ENCODE measurements around the gene HOXC12. TPM values are rescaled to one million over a fixed set of nuclear protein-coding genes. Genes with fewer than 3 reads are reported as not detected.

HOXC12 gene
- total and polyA plus RNA-seq, 2 donors (not counting 1 experiment from before 2014, with no cell fraction given) = not detected

DNA sequence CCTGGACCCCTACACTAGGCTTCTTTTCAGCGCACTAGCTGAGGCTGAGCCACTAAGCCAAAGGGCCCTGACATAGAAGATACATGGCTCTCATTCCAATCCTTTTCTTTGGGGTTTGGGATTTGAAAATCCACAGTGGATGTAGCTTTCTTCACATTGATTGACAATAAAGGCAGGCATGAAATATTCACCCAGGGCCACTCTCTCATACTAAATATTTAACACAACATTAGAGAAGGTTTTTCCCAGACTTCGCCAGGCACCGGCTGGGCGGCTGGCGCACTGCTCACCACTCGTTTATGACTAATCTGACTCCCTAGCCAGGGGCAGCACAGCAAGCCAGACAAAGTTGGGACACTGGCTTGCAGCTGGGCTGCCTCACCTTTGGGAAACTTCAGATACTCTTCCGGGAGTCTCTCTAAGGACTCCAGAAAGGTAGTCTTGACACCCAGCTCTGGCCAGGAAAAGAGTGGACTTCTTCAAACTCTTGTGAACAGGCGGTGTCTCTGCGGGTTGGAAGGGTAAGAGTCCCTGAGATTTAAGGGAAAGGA, 17.5 kb downstream of the HOXC12 start:
- H3K9ac ChIP-seq (ENCODE audit: low read length) = no peak overlapping the region
- no peak overlapping the region for H3K4me2 ChIP-seq (replicated peaks; ENCODE audit: low read depth, low read length, poor library complexity, severe bottlenecking)
- ChIA-PET POLR2A (no interaction called here), CTCF (interaction anchor here (1.3 kb wide), 1 partner anchor 43 kb away, joined by 3 read pairs; no protein-coding TSS in a partner anchor)
- peaks cover 0 to 99% (median 88%) of the 10 kb centered on the region in 4 experiments for H3K27me3 ChIP-seq (replicated peaks in 1 of 4; ENCODE audit: control extremely low read depth in 1 of 4, control insufficient read depth in 3 of 4, insufficient read depth in 4 of 4, low read length in 3 of 4)
- intact Hi-C loops (cut with micrococcal nuclease) = no loop called here
- H3K27ac ChIP-seq (ENCODE audit: low read length in 2 of 2) = no peak overlapping the region
- H3K27me3 Mint-ChIP-seq = peaks cover 88% of the 10 kb centered on the region
- H3K9me3 Mint-ChIP-seq (ENCODE audit: insufficient read depth) = peaks cover 2% of the 10 kb centered on the region
- DNase-seq (no peak), ATAC-seq (ENCODE audit: low read depth) (no peak)
- peaks cover 20 to 50% of the 10 kb centered on the region in 2 donors for H3K4me1 ChIP-seq (ENCODE audit: control insufficient read depth in 2 of 2, insufficient read depth in 2 of 2, low read length in 2 of 2)
- H3K4me1 Mint-ChIP-seq = peaks cover 21% of the 10 kb centered on the region
- H4K20me1 ChIP-seq (ENCODE audit: control insufficient read depth, insufficient read depth, low read length, poor library complexity, severe bottlenecking) = no peaks in the 10 kb centered on the region
- no peaks in the 10 kb centered on the region for H3K79me2 ChIP-seq (ENCODE audit: control insufficient read depth, insufficient read depth, low read length)
- peak overlapping the region; percentile 56 for H3K27ac Mint-ChIP-seq
- no peak overlapping the region for H2AFZ ChIP-seq (ENCODE audit: insufficient read depth, low read depth, low read length, poor library complexity, severe bottlenecking)
- no peak overlapping the region for H3K4me3 ChIP-seq (ENCODE audit: control extremely low read depth in 1 of 5, extremely low read depth in 1 of 5, insufficient read depth in 1 of 5, low read depth in 2 of 5, low read length in 4 of 5)
- no peak overlapping the region for H3K4me3 Mint-ChIP-seq
- WGBS (ENCODE audit: insufficient coverage) = 36% methylated on average over 6 of the region's 9 CpGs
- H3K9me3 ChIP-seq (ENCODE audit: control extremely low read depth in 1 of 3, control insufficient read depth in 2 of 3, insufficient read depth in 1 of 3, low read length in 2 of 3) = peaks cover 0 to 73% (median 13%) of the 10 kb centered on the region in 3 donors
- TF ChIP-seq CTCF (IDR thresholded peaks at IDR 0.05) = no peak
- TF ChIP-seq EZH2 (IDR thresholded peaks at IDR 0.05; ENCODE audit: borderline replicate concordance, insufficient read depth, low read depth, low read length, poor library complexity, severe bottlenecking) = no peak
- no peaks in the 10 kb centered on the region for H3K36me3 ChIP-seq (replicated peaks in 1 of 2; ENCODE audit: control extremely low read depth in 1 of 2, control insufficient read depth in 1 of 2, extremely low read depth in 1 of 2, insufficient read depth in 2 of 2, low read length in 1 of 2)

- ChIA-PET CTCF (interaction anchor here (1.0 to 1.3 kb wide), 2 partner anchors 43 to 229 kb away, joined by 3 read pairs; no protein-coding TSS in a partner anchor), POLR2A (no interaction called here)
- intact Hi-C loops (cut with micrococcal nuclease) = no loop called here
- Histone ChIP-seq H3K9me3 (ENCODE audit: control extremely low read depth in 1 of 3, control insufficient read depth in 2 of 3, insufficient read depth in 1 of 3, low read length in 2 of 3) (peaks cover 0 to 69% (median 13%) of the 10 kb centered on the region in 3 donors), H3K79me2 (ENCODE audit: control insufficient read depth, insufficient read depth, low read length) (no peaks in the 10 kb centered on the region), H2AFZ (ENCODE audit: insufficient read depth, low read depth, low read length, poor library complexity, severe bottlenecking) (no peak within 1 kb of the TSS), H4K20me1 (ENCODE audit: control insufficient read depth, insufficient read depth, low read length, poor library complexity, severe bottlenecking) (no peaks in the 10 kb centered on the region), H3K4me2 (replicated peaks; ENCODE audit: low read depth, low read length, poor library complexity, severe bottlenecking) (peak within 1 kb of the TSS; percentile 79), H3K27me3 (replicated peaks in 1 of 4; ENCODE audit: control extremely low read depth in 1 of 4, control insufficient read depth in 3 of 4, insufficient read depth in 4 of 4, low read length in 3 of 4) (peaks cover 0 to 99% (median 88%) of the 10 kb centered on the region in 4 experiments), H3K4me1 (ENCODE audit: control insufficient read depth in 2 of 2, insufficient read depth in 2 of 2, low read length in 2 of 2) (peaks cover 20 to 45% of the 10 kb centered on the region in 2 donors), H3K27ac (ENCODE audit: low read length in 2 of 2) (no peak within 1 kb of the TSS), H3K36me3 (replicated peaks in 1 of 2; ENCODE audit: control extremely low read depth in 1 of 2, control insufficient read depth in 1 of 2, extremely low read depth in 1 of 2, insufficient read depth in 2 of 2, low read length in 1 of 2) (no peaks in the 10 kb centered on the region), H3K9ac (ENCODE audit: low read length) (peak within 1 kb of the TSS; percentile 51), H3K4me3 (ENCODE audit: control extremely low read depth in 1 of 5, extremely low read depth in 1 of 5, insufficient read depth in 1 of 5, low read depth in 2 of 5, low read length in 4 of 5) (no peak within 1 kb of the TSS)
- H3K4me1 Mint-ChIP-seq = peaks cover 21% of the 10 kb centered on the region
- whole genome bisulfite sequencing (ENCODE audit: insufficient coverage) = 12% methylated on average over 12 of the region's 21 CpGs
- peaks cover 87% of the 10 kb centered on the region for H3K27me3 Mint-ChIP-seq
- peak within 1 kb of the TSS; percentile 67 for H3K4me3 Mint-ChIP-seq
- DNase-seq (no peak), ATAC-seq (ENCODE audit: low read depth) (no peak)
- no peak for TF ChIP-seq EZH2 (IDR thresholded peaks at IDR 0.05; ENCODE audit: borderline replicate concordance, insufficient read depth, low read depth, low read length, poor library complexity, severe bottlenecking)
- no peak for TF ChIP-seq CTCF (IDR thresholded peaks at IDR 0.05)
- H3K9me3 Mint-ChIP-seq (ENCODE audit: insufficient read depth) = peaks cover 2% of the 10 kb centered on the region
- peak within 1 kb of the TSS; percentile 76 for H3K27ac Mint-ChIP-seq
Observed at GRCh38 chr12:53972722-53973235, 18.1 kb downstream of the HOXC12 start, which contains the start of gene HOXC11. Gene HOXC11 (plus strand): TSS chr12:53973126. CDS start chr12:53973242, 116 bp downstream.
